GM19463 (cell line): ENCODE results near the gene ZNF787.
"Not testable (repeated sequence)": the region's sequence is repeated elsewhere in the genome, so short reads cannot be mapped to it uniquely, and the experiment has no call there.

Source experiments
- ATAC-seq: cut with Tn5 transposase; IDR thresholded peaks from one replicate; pipeline ENCODE4 v1.9.1; 2021; ENCODE audit warnings: mild to moderate bottlenecking, moderate library complexity; ENCODE audit not compliant: unreplicated experiment

ZNF787 gene

GRCh38 chr19:56107626-56108351 is 13.3 kb downstream of the ZNF787 start:
- no peak for ATAC-seq

GRCh38 chr19:56106993-56107392 is 14.1 kb downstream of the ZNF787 start:
- ATAC-seq: no peak

GRCh38 chr19:56106397-56106849 is 14.7 kb downstream of the ZNF787 start:
- ATAC-seq: no peak

GRCh38 chr19:56105831-56106396 is 15.2 kb downstream of the ZNF787 start:
- not testable (repeated sequence) for ATAC-seq

- ATAC-seq: no peak
Observed at GRCh38 chr19:56105090-56105701, 15.9 kb downstream of the ZNF787 start.

GRCh38 chr19:56104423-56104822 is 16.7 kb downstream of the ZNF787 start:
- ATAC-seq: no peak

GRCh38 chr19:56103027-56103614 is 18.0 kb downstream of the ZNF787 start:
- no peak for ATAC-seq

- no peak for ATAC-seq
Observed at GRCh38 chr19:56101746-56102535, 19.2 kb downstream of the ZNF787 start.

- no peak for ATAC-seq
Observed at GRCh38 chr19:56101095-56101494, 20.0 kb downstream of the ZNF787 start.

GRCh38 chr19:56099638-56100539 is 21.2 kb downstream of the ZNF787 start:
- ATAC-seq: no peak

- ATAC-seq: no peak
Observed at GRCh38 chr19:56098731-56099568, 22.1 kb downstream of the ZNF787 start.

GRCh38 chr19:56098237-56098636 is 22.9 kb downstream of the ZNF787 start:
- ATAC-seq: not testable (repeated sequence)

GRCh38 chr19:56097776-56098175 is 23.3 kb downstream of the ZNF787 start:
- ATAC-seq: no peak

- ATAC-seq: no peak
Observed at GRCh38 chr19:56097306-56097705, 23.8 kb downstream of the ZNF787 start.

- ATAC-seq: no peak
Observed at GRCh38 chr19:56096665-56097064, 24.4 kb downstream of the ZNF787 start.

GRCh38 chr19:56094449-56094848 is 26.6 kb downstream of the ZNF787 start:
- no peak for ATAC-seq

GRCh38 chr19:56092685-56093631 is 28.1 kb downstream of the ZNF787 start:
- no peak for ATAC-seq
